HCT116 (cell line): Measurements from ENCODE around the gene DHRSX. TPM values are rescaled to one million over a fixed set of nuclear protein-coding genes. Genes with fewer than 3 reads are reported as not detected.

Experiments
- ATAC-seq: fragments of 200-7000 bp; cut with Tn5 transposase; 2 replicates; pipeline ENCODE4 v1.9.1; 2020; ENCODE audit warnings: mild to moderate bottlenecking, moderate library complexity
- BruUV-seq: library from RNA; stranded (reverse); fragments of 400-500 nt; replicated peaks from 2 replicates; lab custom pipeline; 2021; lab: Mats Ljungman, UMichigan
- CTCF ChIA-PET: fragments of 300-600 bp; sonication (Branson Sonifier 250); formaldehyde crosslinking; loops from one replicate; lab custom pipeline; 2021; ENCODE audit warnings: antibody characterized with exemption; lab: Charles Lee
- POLR2A ChIA-PET: fragments of 300-600, 350-600 bp; sonication (Branson Sonifier 250); formaldehyde crosslinking; loops from one replicate; lab custom pipeline; 2021; ENCODE audit warnings: antibody characterized with exemption; lab: Charles Lee
- RAD21 ChIA-PET, 2 experiments: fragments of 300-600 bp; sonication (Branson Sonifier 250); formaldehyde crosslinking; loops; one replicate each; lab custom pipeline; 2023; ENCODE audit warnings: low total read pairs in 2 of 2; ENCODE audit not compliant: uncharacterized antibody in 2 of 2, unreplicated experiment in 2 of 2, low non-redundant PET in 1 of 2; lab: Charles Lee
- DNase-seq: peaks from one replicate; pipeline ENCODE4 v3.0.0-alpha.2; 2010; ENCODE audit warnings: low read depth, low spot score
- H2AFZ ChIP-seq: fragments of 200-600 bp; shearing (Covaris generic), sonication (generic); 2 replicates; pipeline ENCODE4 v1.6.1; 2017; ENCODE audit warnings: low read depth, mixed run types, mixed read lengths, antibody characterized with exemption, low read length; ENCODE audit not compliant: poor library complexity, severe bottlenecking
- H3K27ac ChIP-seq: 2 replicates; pipeline ENCODE4 v1.5.1; 2012; ENCODE audit warnings: low read depth, low read length
- H3K27me3 ChIP-seq: fragments of 200-600 bp; sonication (generic); 2 replicates; pipeline ENCODE4 v1.6.1; 2016; ENCODE audit warnings: mixed run types, low read length, mixed read lengths; ENCODE audit not compliant: insufficient read depth
- H3K36me3 ChIP-seq, 2 experiments: fragments of 200-500 bp in 1 of 2; fragments of 200-600 bp in 1 of 2; sonication (Bioruptor generic) in 1 of 2; sonication (generic) in 1 of 2; 2 replicates each; pipeline versions ENCODE4 v1.5.1 to v1.6.1; 2014 to 2016; ENCODE audit warnings: low read length in 2 of 2, inconsistent platforms in 1 of 2, mixed read lengths in 1 of 2, mixed run types in 1 of 2; ENCODE audit not compliant: insufficient read depth in 2 of 2, control insufficient read depth in 1 of 2
- H3K4me1 ChIP-seq, 2 experiments: fragments of 200-600 bp in 1 of 2; sonication (generic) in 1 of 2; 2 replicates each; pipeline versions ENCODE4 v1.5.1 to v1.6.1; 2012 to 2017; ENCODE audit warnings: low read length in 2 of 2, inconsistent platforms in 1 of 2, mild to moderate bottlenecking in 1 of 2, mixed read lengths in 1 of 2, mixed run types in 1 of 2, moderate library complexity in 1 of 2; ENCODE audit not compliant: insufficient read depth in 2 of 2, control insufficient read depth in 1 of 2
- H3K4me2 ChIP-seq: fragments of 200-600 bp; sonication (generic); 2 replicates; pipeline ENCODE4 v1.6.1; 2017; ENCODE audit warnings: mixed run types, low read length, mixed read lengths
- H3K4me3 ChIP-seq, 2 experiments: fragments of 200-600 bp in 1 of 2; sonication (generic) in 1 of 2; replicated peaks in 1 of 2; 2 replicates each; pipeline ENCODE4 v1.5.1; 2011 to 2016; ENCODE audit warnings: low read length in 2 of 2, control low read depth in 1 of 2, low read depth in 1 of 2, mild to moderate bottlenecking in 1 of 2, mixed read lengths in 1 of 2, mixed run types in 1 of 2
- H3K79me2 ChIP-seq: fragments of 200-600 bp; sonication (generic); 2 replicates; pipeline ENCODE4 v1.6.1; 2017; ENCODE audit warnings: mild to moderate bottlenecking, mixed run types, low read length, moderate library complexity, mixed read lengths; ENCODE audit not compliant: insufficient read depth
- H3K9ac ChIP-seq: fragments of 200-600 bp; sonication (generic); 2 replicates; pipeline ENCODE4 v1.6.1; 2016; ENCODE audit warnings: low read length, mixed read lengths
- H3K9me2 ChIP-seq: fragments of 200-600 bp; sonication (generic), shearing (Covaris generic); 2 replicates; pipeline ENCODE4 v1.6.1; 2017; ENCODE audit warnings: mixed run types, mild to moderate bottlenecking, moderate library complexity; ENCODE audit not compliant: insufficient read depth
- H3K9me3 ChIP-seq, 2 experiments: fragments of 200-500 bp in 1 of 2; fragments of 200-600 bp in 1 of 2; sonication (Bioruptor generic) in 1 of 2; sonication (generic) in 1 of 2; 2 replicates each; pipeline ENCODE4 v1.6.1; 2014 to 2017; ENCODE audit warnings: low read length in 2 of 2, mixed read lengths in 2 of 2, inconsistent platforms in 1 of 2, low read depth in 1 of 2, mild to moderate bottlenecking in 1 of 2, mixed run types in 1 of 2, moderate library complexity in 1 of 2; ENCODE audit not compliant: control insufficient read depth in 1 of 2, insufficient read depth in 1 of 2
- H4K20me1 ChIP-seq: fragments of 200-600 bp; sonication (generic), shearing (Covaris generic); 2 replicates; pipeline ENCODE4 v1.6.1; 2017; ENCODE audit warnings: mixed run types, mild to moderate bottlenecking, moderate library complexity; ENCODE audit not compliant: insufficient read depth
- ATF3 ChIP-seq: IDR thresholded peaks from 2 replicates; pipeline ENCODE4 v1.6.1; 2012
- EZH2phosphoT487 ChIP-seq: fragments of 200-600 bp; IDR thresholded peaks from 2 replicates; pipeline ENCODE4 v1.6.1; 2018; ENCODE audit warnings: antibody characterized with exemption, borderline replicate concordance
- FOSL1 ChIP-seq: IDR thresholded peaks from 2 replicates; pipeline ENCODE4 v1.6.1; 2012; ENCODE audit warnings: low read depth
- JUND ChIP-seq: IDR thresholded peaks from 2 replicates; pipeline ENCODE4 v1.6.1; 2012
- POLR2A ChIP-seq: IDR thresholded peaks from 2 replicates; pipeline ENCODE4 v1.7.0; 2011; ENCODE audit warnings: borderline replicate concordance; ENCODE audit not compliant: insufficient read depth, insufficient read length; ENCODE audit errors: extremely low read depth
- POLR2AphosphoS5 ChIP-seq: IDR thresholded peaks from 2 replicates; pipeline ENCODE4 v1.6.1; 2011; ENCODE audit warnings: mild to moderate bottlenecking, low read depth, low read length, moderate library complexity
- RAD21 ChIP-seq: IDR thresholded peaks from 2 replicates; pipeline ENCODE4 v1.6.1; 2012; ENCODE audit warnings: low read depth, mild to moderate bottlenecking
- SIN3A ChIP-seq: IDR thresholded peaks from 2 replicates; pipeline ENCODE4 v1.6.1; 2012; ENCODE audit warnings: low read depth
- SP1 ChIP-seq: IDR thresholded peaks from 2 replicates; pipeline ENCODE4 v1.6.1; 2012; ENCODE audit warnings: low read depth
- SRF ChIP-seq: IDR thresholded peaks from 2 replicates; pipeline ENCODE4 v1.6.1; 2012; ENCODE audit warnings: low read depth
- YY1 ChIP-seq: IDR thresholded peaks from 2 replicates; pipeline ENCODE4 v1.6.1; 2011; ENCODE audit warnings: low read length, low read depth, moderate library complexity, mild to moderate bottlenecking; ENCODE audit not compliant: insufficient replicate concordance; ENCODE audit errors: extremely low read depth
- ZBTB33 ChIP-seq: IDR thresholded peaks from 2 replicates; pipeline ENCODE4 v1.6.1; 2011; ENCODE audit warnings: mild to moderate bottlenecking, low read length, moderate library complexity; ENCODE audit not compliant: insufficient replicate concordance; ENCODE audit errors: extremely low read depth
- ZFX ChIP-seq: fragments of 450-650 bp; IDR thresholded peaks from 2 replicates; pipeline ENCODE4 v1.6.1; 2017
- ZNF274 ChIP-seq: fragments of 200-500 bp; sonication (Bioruptor generic); IDR thresholded peaks from 2 replicates; pipeline ENCODE4 v1.6.1; 2014; ENCODE audit warnings: mild to moderate bottlenecking, low read depth, low read length, inconsistent platforms
- intact Hi-C: fragments of 100-400 bp; cut with micrococcal nuclease; formaldehyde crosslinking; loops from 2 replicates; pipeline ENCODE4 v1.10.0; 2022
- total RNA-seq: library from RNA; stranded (reverse); gene quantifications from one replicate; pipeline ENCODE4 v1.2.1, GENCODE V29; 2021; ENCODE audit not compliant: unreplicated experiment
- TF ChIP-seq, protein P1 (sequence below): IDR thresholded peaks from 2 replicates; pipeline ENCODE4 v1.6.1; 2012

DHRSX gene
- total RNA-seq, 1 experiment from 2014 or later, result 11.9 TPM

DNA sequence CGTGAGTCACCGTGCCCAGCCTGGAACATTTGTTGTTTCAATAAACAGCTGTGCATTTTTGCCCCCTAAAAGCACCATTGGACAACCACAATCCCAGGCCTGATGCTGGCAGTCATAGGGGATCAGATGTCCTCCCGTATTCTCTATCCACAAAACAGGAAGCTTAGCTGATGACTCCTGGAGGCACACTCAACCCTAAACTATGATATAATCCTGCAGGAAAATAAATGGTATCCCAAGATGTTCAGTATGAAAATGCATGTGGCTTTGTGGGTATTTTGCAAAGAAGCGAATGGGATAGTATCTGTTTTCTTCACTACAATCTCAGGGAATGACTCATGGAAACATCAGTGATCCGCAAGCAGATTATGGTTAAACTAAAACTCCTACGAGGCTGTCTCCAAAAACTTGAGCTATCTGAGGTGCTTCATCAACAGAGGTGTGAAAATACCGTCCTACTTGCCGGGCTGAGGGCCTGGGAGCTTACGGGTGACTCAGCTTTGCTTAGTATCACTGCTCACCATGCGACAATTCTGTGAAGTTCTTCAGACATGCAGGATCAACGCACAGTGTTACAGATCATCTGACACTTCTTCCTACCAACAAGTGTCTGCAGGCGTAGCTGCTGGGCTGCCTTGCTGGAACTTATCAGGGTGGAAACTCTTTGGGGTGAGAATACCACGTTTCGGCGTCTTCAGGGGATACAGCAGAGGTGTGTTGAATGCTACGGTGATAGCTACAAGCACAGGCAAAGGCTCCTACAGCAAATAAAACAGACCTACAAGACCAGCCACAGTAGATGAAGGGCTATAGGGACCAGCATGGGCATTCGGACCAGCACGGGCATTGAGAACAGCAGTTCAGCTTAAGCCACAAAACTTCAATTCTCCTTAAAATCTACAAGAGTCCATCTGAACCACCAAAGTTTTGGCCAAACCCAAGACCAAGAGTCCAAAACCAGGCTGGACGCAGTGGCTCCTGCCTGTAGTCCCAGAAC is 148.5 kb downstream of the DHRSX start:
- Histone ChIP-seq H4K20me1 (no peaks in the 10 kb centered on the region), H3K27me3 (no peaks in the 10 kb centered on the region), H3K4me3 (no peak overlapping the region), H3K9me3 (no peaks in the 10 kb centered on the region), H3K9ac (peak overlapping the region; percentile 28), H3K9me2 (no peaks in the 10 kb centered on the region), H3K4me1 (peaks cover 19 to 24% of the 10 kb centered on the region in 2 experiments), H3K36me3 (no peaks in the 10 kb centered on the region), H3K27ac (peak overlapping the region; percentile 77), H2AFZ (no peak overlapping the region), H3K79me2 (no peaks in the 10 kb centered on the region), H3K4me2 (peak overlapping the region; percentile 49)
- ChIA-PET RAD21 (no interaction called here), POLR2A (no interaction called here), CTCF (no interaction called here)
- no TSS peak for BruUV-seq
- ATAC-seq (peak; percentile 77), DNase-seq (no peak)
- TF ChIP-seq POLR2AphosphoS5, result no peak
- no peak; the same call in 1 of the 2 replicates for TF ChIP-seq SP1
- no peak for TF ChIP-seq EZH2phosphoT487
- TF ChIP-seq, protein P1, sequence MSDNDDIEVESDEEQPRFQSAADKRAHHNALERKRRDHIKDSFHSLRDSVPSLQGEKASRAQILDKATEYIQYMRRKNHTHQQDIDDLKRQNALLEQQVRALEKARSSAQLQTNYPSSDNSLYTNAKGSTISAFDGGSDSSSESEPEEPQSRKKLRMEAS, result peak; percentile 27; the same call in 1 of the 2 replicates
- TF ChIP-seq RAD21, result no peak
- no peak for TF ChIP-seq YY1
- 0 out of 2 replicates have a peak, but pooled peaks have one; percentile 27 for TF ChIP-seq FOSL1
- no peak for TF ChIP-seq ZBTB33
- no peak for TF ChIP-seq POLR2A
- no peak for TF ChIP-seq JUND
- no peak for TF ChIP-seq ZNF274
- no peak for TF ChIP-seq ZFX
- no peak for TF ChIP-seq SIN3A
- no peak for TF ChIP-seq ATF3
- no peak for TF ChIP-seq SRF
- intact Hi-C loops, result no loop called here
